NB4 (cell line): Measurements from ENCODE around the gene KCNK3.
"Not testable (repeated sequence)": the region's sequence is repeated elsewhere in the genome, so short reads cannot be mapped to it uniquely, and the experiment has no call there.

Source experiments
- DNase-seq: peaks from one replicate; pipeline ENCODE4 v3.0.0; 2010; ENCODE audit warnings: low read depth
- H3K4me3 ChIP-seq: one replicate; pipeline ENCODE4 v1.5.1; 2011; ENCODE audit warnings: mild to moderate bottlenecking, low read depth, low read length, moderate library complexity
- MYC ChIP-seq: IDR thresholded peaks from 2 replicates; pipeline ENCODE4 v1.6.1; 2011; ENCODE audit warnings: low read depth, low read length
- POLR2A ChIP-seq: IDR thresholded peaks from 2 replicates; pipeline ENCODE4 v1.6.1; 2011; ENCODE audit warnings: mild to moderate bottlenecking; ENCODE audit not compliant: insufficient read length; ENCODE audit errors: extremely low read depth
- TF ChIP-seq, protein P1 (sequence below): IDR thresholded peaks from one replicate; pipeline ENCODE4 v1.5.1; 2012; ENCODE audit warnings: low read depth, low read length
- TF ChIP-seq, protein P2 (sequence below): IDR thresholded peaks from 2 replicates; pipeline ENCODE4 v1.6.1; 2011; ENCODE audit warnings: low read depth, low read length

Gene KCNK3

DNA sequence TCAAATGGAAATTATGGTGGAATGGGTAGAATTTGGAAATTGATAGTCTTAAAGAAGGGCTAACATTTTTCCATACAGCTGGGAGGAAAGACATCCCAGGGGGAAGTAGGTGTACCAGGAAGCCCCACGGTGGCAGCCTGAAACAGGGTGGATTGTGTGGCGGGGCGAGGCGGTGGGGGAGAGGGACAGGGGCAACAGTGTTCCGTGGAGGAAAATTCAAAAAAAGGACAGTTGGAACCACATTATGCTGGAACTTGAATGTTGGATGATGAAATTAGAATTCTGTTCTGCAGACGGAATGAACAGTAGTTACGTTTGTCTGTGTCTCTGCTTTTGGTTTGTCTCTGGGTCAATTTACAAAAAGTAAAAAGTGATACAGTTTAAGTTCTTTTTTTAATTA is 40.7 kb upstream of the KCNK3 start:
- no peak overlapping the region for H3K4me3 ChIP-seq
- no peak for DNase-seq
- TF ChIP-seq, protein P1, sequence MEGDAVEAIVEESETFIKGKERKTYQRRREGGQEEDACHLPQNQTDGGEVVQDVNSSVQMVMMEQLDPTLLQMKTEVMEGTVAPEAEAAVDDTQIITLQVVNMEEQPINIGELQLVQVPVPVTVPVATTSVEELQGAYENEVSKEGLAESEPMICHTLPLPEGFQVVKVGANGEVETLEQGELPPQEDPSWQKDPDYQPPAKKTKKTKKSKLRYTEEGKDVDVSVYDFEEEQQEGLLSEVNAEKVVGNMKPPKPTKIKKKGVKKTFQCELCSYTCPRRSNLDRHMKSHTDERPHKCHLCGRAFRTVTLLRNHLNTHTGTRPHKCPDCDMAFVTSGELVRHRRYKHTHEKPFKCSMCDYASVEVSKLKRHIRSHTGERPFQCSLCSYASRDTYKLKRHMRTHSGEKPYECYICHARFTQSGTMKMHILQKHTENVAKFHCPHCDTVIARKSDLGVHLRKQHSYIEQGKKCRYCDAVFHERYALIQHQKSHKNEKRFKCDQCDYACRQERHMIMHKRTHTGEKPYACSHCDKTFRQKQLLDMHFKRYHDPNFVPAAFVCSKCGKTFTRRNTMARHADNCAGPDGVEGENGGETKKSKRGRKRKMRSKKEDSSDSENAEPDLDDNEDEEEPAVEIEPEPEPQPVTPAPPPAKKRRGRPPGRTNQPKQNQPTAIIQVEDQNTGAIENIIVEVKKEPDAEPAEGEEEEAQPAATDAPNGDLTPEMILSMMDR, result no peak
- TF ChIP-seq, protein P2, sequence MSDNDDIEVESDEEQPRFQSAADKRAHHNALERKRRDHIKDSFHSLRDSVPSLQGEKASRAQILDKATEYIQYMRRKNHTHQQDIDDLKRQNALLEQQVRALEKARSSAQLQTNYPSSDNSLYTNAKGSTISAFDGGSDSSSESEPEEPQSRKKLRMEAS, result no peak
- TF ChIP-seq POLR2A, result no peak
- no peak for TF ChIP-seq MYC

DNA sequence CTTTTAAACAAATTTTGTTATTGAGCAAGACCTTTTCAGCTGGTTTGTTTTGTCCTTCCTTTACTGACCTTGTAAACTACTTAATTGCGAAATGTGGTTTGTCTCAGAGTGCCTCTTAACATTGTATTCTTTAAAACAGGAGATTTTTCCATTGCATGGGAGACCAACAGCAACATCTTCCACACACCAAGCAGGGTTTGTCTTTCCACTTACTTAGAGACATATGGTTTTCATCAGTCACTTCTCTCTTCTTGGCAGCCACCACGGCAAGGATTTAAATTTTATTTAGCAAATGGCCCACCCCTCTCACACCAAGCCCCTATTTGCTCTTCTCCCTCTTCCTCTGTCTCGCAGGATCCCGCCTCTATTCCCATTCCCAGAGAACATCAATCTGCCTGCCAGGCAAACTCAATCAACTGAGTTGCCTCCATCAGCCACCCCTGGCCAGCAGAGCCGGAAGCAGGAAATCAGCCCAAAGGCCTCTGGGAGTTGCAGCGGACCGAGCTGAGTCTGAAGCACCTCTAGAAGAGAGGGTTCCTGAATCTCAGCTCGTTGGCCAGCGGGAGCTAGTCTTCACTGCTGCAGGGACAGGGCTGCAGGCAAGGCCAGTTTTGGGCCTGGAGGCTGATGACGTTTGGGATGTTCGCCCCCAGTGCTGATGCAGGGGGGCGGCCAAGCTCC is 40.0 kb upstream of the KCNK3 start:
- peak; percentile 54 for DNase-seq

DNA sequence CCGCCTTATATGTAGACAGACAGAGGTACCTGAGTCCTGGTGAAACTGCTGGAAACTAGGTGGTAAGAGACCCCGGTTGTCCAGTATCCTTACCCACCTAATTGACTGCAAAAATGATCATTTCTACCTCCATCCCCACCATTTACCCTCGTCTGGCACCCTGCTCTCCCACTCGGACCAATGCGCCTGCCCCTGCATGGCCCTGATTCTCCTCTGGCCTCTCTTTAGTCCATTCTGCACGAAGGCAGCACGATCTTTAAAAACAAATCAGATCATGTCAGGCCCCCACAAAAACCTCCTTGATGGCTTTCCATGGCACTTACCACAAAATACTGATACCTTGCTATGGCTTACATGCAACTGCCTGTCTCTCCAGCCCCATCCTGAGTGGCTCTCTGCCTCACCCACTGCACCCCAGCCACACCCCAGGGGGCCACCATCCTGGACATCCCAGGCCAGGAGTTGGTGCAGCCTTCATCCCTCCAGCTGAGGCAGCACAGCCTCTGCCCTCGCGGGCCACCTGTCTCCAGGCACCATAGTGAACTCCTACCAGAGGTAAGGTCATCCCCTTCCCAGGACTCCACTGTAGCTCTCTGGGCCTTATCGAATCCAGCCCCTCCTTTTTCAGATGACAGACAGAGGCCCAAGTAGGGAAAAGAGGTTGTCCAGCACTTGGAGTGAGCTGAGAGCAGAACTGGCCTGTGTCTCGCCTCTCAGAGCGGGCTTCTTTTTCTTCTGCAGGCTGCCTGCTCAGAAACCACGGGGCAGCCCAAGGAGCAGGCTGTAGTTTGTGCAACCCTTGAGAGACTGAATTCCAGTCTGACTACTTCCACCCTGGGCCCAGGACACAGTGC is 39.1 kb upstream of the KCNK3 start:
- DNase-seq, result no peak
- H3K4me3 ChIP-seq, result no peak overlapping the region
- TF ChIP-seq MYC, result no peak
- TF ChIP-seq, protein P1, result no peak
- TF ChIP-seq, protein P2, result no peak

More for the DNA sequence above, 40.0 kb upstream of the KCNK3 start:
- no peak for TF ChIP-seq POLR2A
- TF ChIP-seq MYC, result no peak
- TF ChIP-seq, protein P2, result no peak
- TF ChIP-seq, protein P1, result no peak
- no peak overlapping the region for H3K4me3 ChIP-seq

DNA sequence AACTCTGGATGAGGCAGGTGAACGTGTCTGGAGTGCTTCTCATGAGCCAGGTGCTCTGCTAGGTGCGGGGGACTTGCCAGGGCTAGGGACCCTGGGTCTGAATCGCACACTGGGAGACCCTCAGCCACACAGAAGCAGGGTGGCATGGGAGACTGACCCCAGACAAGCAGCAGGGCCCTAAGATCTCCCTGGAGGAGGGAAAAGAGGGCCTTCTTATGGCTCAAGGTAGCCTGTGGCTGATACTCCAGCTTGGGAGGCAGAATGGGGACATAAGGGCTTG is 38.5 kb upstream of the KCNK3 start:
- TF ChIP-seq POLR2A (no peak), MYC (no peak)
- TF ChIP-seq, protein P2, result no peak
- TF ChIP-seq, protein P1, result no peak
- no peak overlapping the region for H3K4me3 ChIP-seq
- no peak for DNase-seq

DNA sequence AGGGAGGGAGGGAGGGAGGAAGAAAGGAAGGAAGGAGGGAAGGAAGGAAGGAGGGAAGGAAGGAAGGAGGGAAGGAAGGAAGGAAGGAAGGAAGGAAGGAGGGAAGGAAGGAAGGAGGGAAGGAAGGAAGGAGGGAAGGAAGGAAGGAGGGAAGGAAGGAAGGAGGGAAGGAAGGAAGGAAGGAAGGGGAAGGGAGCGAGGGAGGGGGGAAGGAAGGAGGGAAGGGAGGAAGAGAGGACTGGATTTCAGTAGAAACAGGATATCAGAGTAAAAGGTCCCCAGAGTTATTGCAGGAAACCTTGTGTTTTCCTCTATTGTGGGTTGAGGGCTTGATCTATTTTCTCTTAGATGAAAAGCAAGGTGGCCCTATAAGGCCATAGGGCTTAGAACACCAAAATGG is 37.4 kb upstream of the KCNK3 start:
- not testable (repeated sequence) for H3K4me3 ChIP-seq, DNase-seq

DNA sequence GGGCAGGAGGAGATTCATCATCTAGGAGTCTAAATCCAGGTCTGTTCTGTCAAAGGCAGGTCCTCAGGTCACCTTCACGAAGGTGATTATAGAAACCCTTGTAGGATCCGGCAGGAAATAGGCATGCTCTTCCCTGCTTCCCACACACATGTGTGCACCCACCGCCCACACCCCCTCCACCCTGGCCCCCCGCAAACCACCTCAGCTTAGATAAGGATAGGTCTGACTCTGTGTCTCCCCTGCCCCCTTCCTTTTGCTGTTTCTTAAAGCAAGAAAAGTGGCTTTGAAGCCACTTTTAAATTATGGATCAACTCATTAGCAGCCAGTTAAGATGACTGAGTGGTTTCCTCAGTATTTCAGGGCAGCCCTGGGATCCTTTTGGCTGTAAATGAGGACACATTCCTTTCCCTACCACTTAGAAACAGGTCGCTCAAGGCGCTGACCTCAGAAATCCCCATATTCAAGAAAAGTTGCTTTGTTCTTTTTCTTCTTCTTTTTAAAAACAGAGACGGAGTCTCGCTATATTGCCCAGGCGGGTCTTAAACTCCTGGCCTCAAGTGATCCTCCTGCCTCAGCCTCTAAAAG is 36.8 kb upstream of the KCNK3 start:
- DNase-seq, result no peak
- TF ChIP-seq MYC (no peak), POLR2A (no peak)
- TF ChIP-seq, protein P1, result no peak
- TF ChIP-seq, protein P2, result no peak

More for the DNA sequence above, 36.8 kb upstream of the KCNK3 start:
- H3K4me3 ChIP-seq, result no peak overlapping the region
